HG03457 (cell line): Measurements from ENCODE around the gene GORASP1.

Source experiments
- ATAC-seq: cut with Tn5 transposase; IDR thresholded peaks from one replicate; pipeline ENCODE4 v1.9.1; 2021; ENCODE audit warnings: moderate number of reproducible peaks; ENCODE audit not compliant: unreplicated experiment

The GORASP1 gene

DNA sequence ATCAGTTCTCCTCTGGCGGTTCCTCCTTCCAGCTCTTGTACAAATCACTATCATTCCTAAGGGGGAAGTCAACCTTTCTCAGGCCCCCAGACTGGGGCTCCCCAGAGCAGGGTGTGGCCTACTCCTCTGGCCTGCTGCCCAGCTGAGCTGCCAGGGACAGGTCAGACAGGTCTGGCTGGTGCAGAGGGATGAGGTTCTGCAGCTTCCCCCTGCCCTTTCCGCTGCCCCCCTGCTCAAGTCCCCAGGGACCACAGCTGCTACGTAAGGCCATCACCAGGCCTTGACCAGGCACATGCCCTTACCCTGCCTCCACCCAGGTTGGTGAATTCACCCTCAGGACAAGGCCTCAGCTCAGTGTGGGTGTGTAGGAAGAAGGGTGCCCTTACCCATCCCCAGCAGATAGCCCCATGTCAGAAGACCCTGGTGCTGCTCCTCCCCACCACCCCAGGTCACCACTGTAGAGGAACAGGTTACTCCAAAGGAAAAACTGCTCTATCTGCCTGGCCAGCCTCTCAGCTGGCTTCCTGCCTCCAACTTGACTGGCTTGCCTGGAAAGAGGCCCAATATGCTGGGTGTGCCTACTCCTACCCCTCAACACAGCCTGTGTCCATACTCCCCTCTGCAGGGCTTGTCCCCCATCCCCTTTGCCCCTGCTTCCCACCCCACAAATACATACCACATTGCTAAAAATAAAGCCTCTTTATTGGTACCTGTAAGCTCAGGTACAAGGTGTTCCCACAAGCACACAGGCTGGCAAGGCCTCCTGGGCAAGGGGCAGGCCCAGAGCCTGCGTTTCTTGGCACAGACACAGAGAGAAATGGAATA lies 34.0 kb upstream of the GORASP1 start:
- ATAC-seq, result no peak

DNA sequence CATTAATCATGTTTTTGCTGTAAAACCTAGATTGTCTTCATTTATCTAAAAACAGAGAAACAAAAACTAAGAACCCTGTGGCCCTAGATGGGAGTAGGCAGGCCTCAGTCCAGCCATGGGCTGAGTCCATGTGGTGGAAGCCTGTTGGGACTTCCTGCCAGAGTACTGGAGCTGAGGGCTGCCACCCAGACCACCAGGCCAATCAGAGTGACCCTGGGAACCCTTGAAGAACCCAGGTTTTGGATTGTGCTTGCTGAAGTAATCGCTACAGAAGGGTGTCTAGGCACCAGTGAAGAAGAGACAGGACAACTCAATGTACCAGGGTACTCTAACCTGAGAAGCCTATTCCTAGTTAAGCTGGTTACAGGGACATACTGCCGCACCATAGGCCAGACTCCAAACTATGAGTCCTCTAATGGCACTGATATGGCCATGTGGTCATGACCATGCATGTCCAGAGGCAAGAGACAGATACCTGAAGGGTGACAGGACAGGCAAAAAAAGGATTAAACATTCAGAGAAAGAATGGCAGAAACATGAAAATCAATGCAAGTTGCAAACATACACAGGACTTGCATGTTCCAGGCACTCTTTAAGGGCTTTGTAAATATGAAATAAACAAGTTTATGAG lies 33.0 kb upstream of the GORASP1 start:
- no peak for ATAC-seq

GRCh38 chr3:39139442-39139841 lies 32.0 kb upstream of the GORASP1 start:
- no peak for ATAC-seq

GRCh38 chr3:39138804-39139415 lies 31.5 kb upstream of the GORASP1 start:
- no peak for ATAC-seq

DNA sequence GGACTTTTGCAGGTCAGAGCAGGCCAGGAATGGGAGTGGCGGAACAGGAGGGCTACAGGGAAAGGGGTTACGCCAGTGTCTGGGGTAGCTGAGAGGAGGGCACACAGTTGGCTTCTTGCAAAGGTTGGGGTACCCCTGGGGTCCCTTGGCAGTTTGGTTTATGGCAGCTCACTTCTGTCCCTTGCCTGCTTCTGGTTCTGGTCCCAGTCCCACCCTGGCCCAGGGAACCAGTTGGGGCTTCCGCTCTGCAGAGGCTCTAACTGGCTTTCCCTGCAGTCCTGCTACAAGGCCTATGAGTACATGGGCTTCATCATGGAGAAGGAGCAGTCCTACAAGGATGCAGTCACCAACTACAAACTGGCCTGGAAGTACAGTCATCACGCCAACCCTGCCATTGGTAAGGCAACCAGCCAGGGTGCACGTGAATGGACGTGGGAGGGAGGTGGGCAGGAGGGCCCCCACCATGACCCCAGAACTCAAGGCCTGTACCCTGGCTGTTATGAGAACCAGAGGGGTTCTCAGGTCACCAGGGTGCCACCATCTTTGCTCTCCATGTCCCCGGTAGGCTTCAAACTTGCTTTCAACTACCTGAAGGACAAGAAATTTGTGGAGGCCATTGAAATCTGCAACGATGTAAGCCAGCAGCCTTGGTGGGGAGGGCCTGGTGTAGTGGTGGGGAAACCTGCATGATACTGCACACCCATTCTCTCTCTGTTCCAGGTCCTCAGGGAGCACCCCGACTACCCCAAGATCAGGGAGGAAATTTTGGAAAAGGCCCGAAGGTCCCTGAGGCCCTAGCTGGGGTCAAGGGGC lies 30.8 kb upstream of the GORASP1 start:
- no peak for ATAC-seq

- ATAC-seq, result no peak
Measured at GRCh38 chr3:39137435-39137936, 30.1 kb upstream of the GORASP1 start.

GRCh38 chr3:39136533-39137434 lies 29.4 kb upstream of the GORASP1 start:
- ATAC-seq, result no peak

- no peak for ATAC-seq
Measured at GRCh38 chr3:39135170-39135805, 27.9 kb upstream of the GORASP1 start.

- no peak for ATAC-seq
Measured at GRCh38 chr3:39134305-39134704, 26.9 kb upstream of the GORASP1 start.

- no peak for ATAC-seq
Measured at GRCh38 chr3:39133822-39134221, 26.4 kb upstream of the GORASP1 start.

DNA sequence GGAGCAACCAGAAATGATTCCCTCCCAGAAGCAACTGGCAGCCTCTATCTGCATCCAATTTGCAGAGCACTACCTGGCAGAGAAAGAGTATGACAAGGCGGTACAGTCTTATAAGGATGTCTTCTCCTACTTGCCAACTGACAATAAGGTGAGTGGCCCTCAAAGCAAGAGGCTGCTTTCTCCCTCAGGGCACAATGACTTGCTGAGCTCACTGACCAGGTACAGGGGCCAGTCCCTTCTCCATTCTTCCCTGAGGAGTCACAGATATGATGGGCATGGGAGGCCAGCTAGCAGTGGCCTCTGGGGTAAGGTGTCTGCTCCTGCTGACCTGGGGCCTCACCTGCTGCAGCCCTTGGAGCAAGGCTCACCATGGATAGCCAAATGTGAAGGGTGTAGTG lies 25.7 kb upstream of the GORASP1 start:
- ATAC-seq, result no peak

GRCh38 chr3:39132096-39133092 lies 25.0 kb upstream of the GORASP1 start:
- no peak for ATAC-seq

DNA sequence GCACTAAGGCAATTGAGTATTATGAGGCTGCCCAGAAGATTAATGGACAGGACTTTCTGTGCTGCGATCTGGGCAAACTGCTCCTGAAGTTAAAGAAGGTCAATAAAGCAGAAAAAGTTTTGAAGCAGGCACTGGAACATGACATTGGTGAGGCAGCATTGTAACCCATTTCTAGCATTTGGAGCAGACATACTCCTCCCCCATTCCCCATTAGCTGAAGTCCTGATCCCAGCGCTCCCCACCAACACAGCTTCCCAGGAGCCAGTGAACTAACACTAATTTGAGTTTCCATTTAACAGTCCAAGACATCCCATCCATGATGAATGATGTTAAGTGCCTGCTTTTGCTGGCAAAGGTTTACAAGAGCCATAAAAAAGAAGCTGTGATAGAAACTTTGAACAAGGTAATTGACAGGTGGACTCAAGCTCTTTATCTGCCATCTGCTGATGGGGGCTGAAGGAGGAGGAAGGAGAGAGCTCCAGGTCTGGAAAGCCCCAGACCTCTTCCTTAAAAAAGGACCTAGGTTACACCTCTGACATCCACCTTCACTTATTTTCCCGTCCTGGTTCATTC lies 23.4 kb upstream of the GORASP1 start:
- ATAC-seq, result no peak

DNA sequence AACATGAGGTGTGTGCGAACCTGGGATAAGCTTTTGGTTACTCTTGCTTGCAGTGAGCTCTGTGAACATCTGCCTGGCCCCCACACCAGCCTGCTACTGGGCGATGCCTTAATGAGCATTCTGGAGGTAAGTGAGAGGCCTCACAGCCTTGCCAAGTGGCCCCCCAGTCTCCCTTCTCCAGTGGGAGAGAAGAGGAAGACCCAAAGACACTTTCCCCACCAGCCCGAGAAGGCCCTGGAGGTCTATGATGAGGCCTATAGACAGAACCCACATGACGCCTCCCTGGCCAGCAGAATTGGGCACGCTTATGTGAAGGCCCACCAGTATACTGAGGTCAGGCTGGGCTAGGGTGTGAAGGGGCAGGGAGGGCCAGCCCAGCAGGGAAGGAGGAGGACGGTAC lies 22.6 kb upstream of the GORASP1 start:
- ATAC-seq, result no peak

GRCh38 chr3:39128951-39129350 lies 21.5 kb upstream of the GORASP1 start:
- ATAC-seq, result no peak

DNA sequence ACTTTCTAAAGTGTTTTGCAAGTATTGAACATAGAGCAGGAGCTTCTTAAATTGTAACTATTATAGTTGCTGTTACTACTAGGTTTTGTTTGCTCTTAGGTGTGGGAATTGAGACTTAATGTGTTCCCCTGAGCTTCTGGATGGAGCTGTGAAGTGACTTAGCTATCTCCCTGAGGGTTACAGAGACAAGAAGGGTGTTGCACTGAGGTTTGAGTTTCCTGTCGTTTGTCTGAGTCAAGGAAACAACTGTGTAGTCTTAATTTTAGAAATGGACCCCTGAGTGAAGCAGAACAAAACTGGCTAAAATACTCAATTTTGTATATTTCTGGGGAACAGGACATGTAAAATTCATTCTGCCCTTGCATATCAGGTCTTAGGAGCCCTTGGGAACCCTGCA lies 20.5 kb upstream of the GORASP1 start:
- no peak for ATAC-seq

- ATAC-seq, result no peak
Measured at GRCh38 chr3:39127269-39127907, 20.0 kb upstream of the GORASP1 start.
